RWPE2 (cell line): ENCODE data around the gene EP400.
"Not testable (repeated sequence)": the region's sequence is repeated elsewhere in the genome, so short reads cannot be mapped to it uniquely, and the experiment has no call there.

ENCODE experiments used
- ATAC-seq: fragments of 200-7000 bp; cut with Tn5 transposase; 3 replicates; pipeline ENCODE4 v1.9.1; 2021; ENCODE audit warnings: low read depth
- DNase-seq: peaks from one replicate; pipeline ENCODE4 v3.0.0-alpha.2; 2020; ENCODE audit warnings: low spot score
- H3K27ac ChIP-seq: fragments of 450-650 bp; 2 replicates; pipeline ENCODE4 v1.5.1; 2017; ENCODE audit warnings: mild to moderate bottlenecking; ENCODE audit not compliant: poor library complexity, severe bottlenecking
- H3K27me3 ChIP-seq: fragments of 250-450 bp; sonication (Bioruptor Pico); 2 replicates; pipeline ENCODE4 v1.5.1; 2021; ENCODE audit warnings: mild to moderate bottlenecking, moderate library complexity; ENCODE audit not compliant: insufficient read depth, poor library complexity, severe bottlenecking
- H3K36me3 ChIP-seq: fragments of 250-450 bp; sonication (Bioruptor Pico); 2 replicates; pipeline ENCODE4 v1.5.1; 2020; ENCODE audit warnings: low read depth, mild to moderate bottlenecking, moderate library complexity
- H3K4me1 ChIP-seq: fragments of 250-450 bp; sonication (Bioruptor Pico); 2 replicates; pipeline ENCODE4 v1.5.1; 2021; ENCODE audit warnings: mild to moderate bottlenecking, moderate library complexity; ENCODE audit not compliant: insufficient read depth, poor library complexity, severe bottlenecking
- H3K4me3 ChIP-seq: fragments of 250-450 bp; sonication (Bioruptor Pico); 2 replicates; pipeline ENCODE4 v1.5.1; 2021; ENCODE audit warnings: mild to moderate bottlenecking, moderate library complexity; ENCODE audit not compliant: severe bottlenecking
- H3K9me3 ChIP-seq: fragments of 250-450 bp; sonication (Bioruptor Pico); 2 replicates; pipeline ENCODE4 v1.5.1; 2021; ENCODE audit warnings: mild to moderate bottlenecking, moderate library complexity; ENCODE audit not compliant: severe bottlenecking
- CTCF ChIP-seq: fragments of 450-650 bp; IDR thresholded peaks from one replicate; pipeline ENCODE4 v1.5.1; 2017; ENCODE audit warnings: mild to moderate bottlenecking, moderate library complexity; ENCODE audit not compliant: poor library complexity, severe bottlenecking

EP400 gene

GRCh38 chr12:132076711-132077110 is 127.0 kb downstream of the EP400 start:
- H3K27ac ChIP-seq: no peak overlapping the region
- DNase-seq: no peak
- ATAC-seq: no peak
- H3K27me3 ChIP-seq: no peaks in the 10 kb centered on the region
- no peak for TF ChIP-seq CTCF
- H3K4me1 ChIP-seq: no peaks in the 10 kb centered on the region
- H3K36me3 ChIP-seq: peaks cover 48% of the 10 kb centered on the region
- H3K9me3 ChIP-seq: no peaks in the 10 kb centered on the region
- no peak overlapping the region for H3K4me3 ChIP-seq

- no peak for DNase-seq
- H3K36me3 ChIP-seq: peaks cover 43% of the 10 kb centered on the region
- no peaks in the 10 kb centered on the region for H3K9me3 ChIP-seq
- no peak for ATAC-seq
- H3K27ac ChIP-seq: no peak overlapping the region
- H3K27me3 ChIP-seq: no peaks in the 10 kb centered on the region
- H3K4me3 ChIP-seq: no peak overlapping the region
- no peaks in the 10 kb centered on the region for H3K4me1 ChIP-seq
- TF ChIP-seq CTCF: no peak
These were observed 127.8 kb downstream of the EP400 start for GRCh38 chr12:132077322-132078100.

GRCh38 chr12:132078190-132078589 is 128.4 kb downstream of the EP400 start:
- no peaks in the 10 kb centered on the region for H3K9me3 ChIP-seq
- ATAC-seq: peak; percentile 51; the same call in 1 of the 3 replicates
- peaks cover 42% of the 10 kb centered on the region for H3K36me3 ChIP-seq
- H3K27me3 ChIP-seq: no peaks in the 10 kb centered on the region
- DNase-seq: no peak
- TF ChIP-seq CTCF: no peak
- no peak overlapping the region for H3K4me3 ChIP-seq
- H3K4me1 ChIP-seq: no peaks in the 10 kb centered on the region
- no peak overlapping the region for H3K27ac ChIP-seq

- DNase-seq: no peak
- no peak overlapping the region for H3K4me3 ChIP-seq
- no peak for TF ChIP-seq CTCF
- ATAC-seq: no peak
- no peak overlapping the region for H3K27ac ChIP-seq
- H3K36me3 ChIP-seq: peaks cover 42% of the 10 kb centered on the region
- no peaks in the 10 kb centered on the region for H3K4me1 ChIP-seq
- H3K27me3 ChIP-seq: no peaks in the 10 kb centered on the region
- no peaks in the 10 kb centered on the region for H3K9me3 ChIP-seq
These were observed 129.5 kb downstream of the EP400 start for GRCh38 chr12:132079200-132079599.

- peaks cover 37% of the 10 kb centered on the region for H3K36me3 ChIP-seq
- ATAC-seq: no peak
These were observed 130.0 kb downstream of the EP400 start for GRCh38 chr12:132079695-132080094.

GRCh38 chr12:132080515-132080914 is 130.8 kb downstream of the EP400 start:
- not testable (repeated sequence) for ATAC-seq, H3K4me3 ChIP-seq, DNase-seq, H3K27ac ChIP-seq, H3K9me3 ChIP-seq, H3K4me1 ChIP-seq, H3K27me3 ChIP-seq
- H3K36me3 ChIP-seq: peaks cover 37% of the 10 kb centered on the region

More at GRCh38 chr12:132079695-132080094, 130.0 kb downstream of the EP400 start:
- no peak overlapping the region for H3K27ac ChIP-seq
- H3K9me3 ChIP-seq: no peaks in the 10 kb centered on the region
- H3K27me3 ChIP-seq: no peaks in the 10 kb centered on the region
- no peaks in the 10 kb centered on the region for H3K4me1 ChIP-seq
- TF ChIP-seq CTCF: no peak
- no peak overlapping the region for H3K4me3 ChIP-seq
- DNase-seq: no peak
